Measurements from ENCODE around the gene SPON1. TPM values are rescaled to one million over a fixed set of nuclear protein-coding genes. Genes with fewer than 3 reads are reported as not detected.
"Not testable (repeated sequence)": the region's sequence is repeated elsewhere in the genome, so short reads cannot be mapped to it uniquely, and the experiment has no call there.

SPON1 gene
- total RNA-seq, 2 experiments from 2014 or later, result 3.8 to 3.9 TPM

DNA sequence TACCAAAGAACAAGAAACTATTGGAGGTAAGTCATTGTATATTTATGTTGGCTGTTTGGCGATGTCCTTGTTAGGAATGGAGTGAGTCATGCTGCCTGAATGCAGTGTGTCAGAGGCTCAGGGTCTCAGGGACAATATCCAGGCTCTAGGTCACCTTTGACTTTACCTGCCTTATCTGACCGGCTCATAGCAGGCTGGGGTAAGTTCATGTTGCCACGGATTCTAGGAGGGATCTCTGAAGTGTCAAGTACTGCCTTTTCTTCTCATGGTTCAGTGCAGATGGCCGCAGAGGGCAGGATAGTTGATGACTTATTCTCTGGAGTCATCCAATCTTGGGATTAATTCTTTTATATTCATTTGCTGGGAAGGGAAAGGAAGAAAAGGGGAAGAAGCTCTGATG lies 53.2 kb downstream of the SPON1 start:
- POLR2A ChIA-PET, result no interaction called here
- no peaks in the 10 kb centered on the region for H3K36me3 Mint-ChIP-seq
- H3K4me3 Mint-ChIP-seq, result no peak overlapping the region
- no peak for DNase-seq
- H3K4me1 Mint-ChIP-seq, result no peaks in the 10 kb centered on the region
- no peak overlapping the region for H3K27ac Mint-ChIP-seq
- no peaks in the 10 kb centered on the region for H3K27me3 Mint-ChIP-seq
- H3K9me3 Mint-ChIP-seq, result no peaks in the 10 kb centered on the region
- no peak for ATAC-seq (ENCODE audit: low read depth)

DNA sequence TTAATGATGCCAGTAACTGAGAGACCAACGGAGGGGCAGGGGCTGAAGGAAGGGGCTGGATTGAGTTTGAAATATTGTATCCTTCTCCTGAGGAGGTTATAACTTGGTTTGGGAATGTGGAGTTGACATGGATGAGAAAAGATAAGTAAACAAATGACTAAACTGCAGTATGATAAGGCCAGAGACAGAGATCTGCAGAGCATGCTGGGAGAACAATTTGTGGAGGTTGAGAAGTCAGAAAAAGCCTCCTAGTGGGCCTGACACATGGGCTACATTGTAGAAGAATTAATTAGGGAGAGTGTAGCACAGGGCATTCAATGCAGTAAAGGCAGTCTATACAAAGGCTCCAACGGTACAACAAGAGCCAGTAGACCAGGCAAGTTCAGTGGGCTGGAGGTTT lies 55.9 kb downstream of the SPON1 start:
- Mint-ChIP-seq H3K27ac (no peak overlapping the region), H3K4me1 (no peaks in the 10 kb centered on the region), H3K4me3 (no peak overlapping the region), H3K9me3 (no peaks in the 10 kb centered on the region), H3K27me3 (peaks cover 8% of the 10 kb centered on the region), H3K36me3 (no peaks in the 10 kb centered on the region)
- DNase-seq, result no peak
- no peak for ATAC-seq (ENCODE audit: low read depth)
- POLR2A ChIA-PET, result no interaction called here

DNA sequence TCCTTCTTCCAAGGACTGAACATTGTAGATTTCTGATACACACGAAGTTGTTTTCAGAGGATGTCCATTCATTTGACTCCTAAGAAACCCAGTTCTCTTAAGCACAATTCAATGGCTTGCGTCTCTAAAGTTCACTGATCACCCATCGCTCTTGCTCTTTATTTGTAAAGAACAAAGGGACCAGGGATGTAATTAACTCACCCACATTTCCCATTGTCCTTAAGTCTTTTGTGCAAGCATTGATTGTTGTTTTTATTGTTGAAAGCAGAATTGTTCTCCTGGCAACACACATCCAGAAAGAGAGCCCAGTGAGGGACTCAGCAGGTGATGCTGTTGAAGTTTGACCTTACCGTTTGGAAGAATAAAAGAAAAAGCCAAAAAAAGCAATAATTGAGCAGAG lies 59.2 kb downstream of the SPON1 start:
- Mint-ChIP-seq H3K27ac (no peak overlapping the region), H3K9me3 (no peaks in the 10 kb centered on the region), H3K4me1 (no peaks in the 10 kb centered on the region), H3K27me3 (peaks cover 12% of the 10 kb centered on the region), H3K4me3 (no peak overlapping the region), H3K36me3 (no peaks in the 10 kb centered on the region)
- DNase-seq (no peak), ATAC-seq (ENCODE audit: low read depth) (no peak)
- POLR2A ChIA-PET, result no interaction called here

DNA sequence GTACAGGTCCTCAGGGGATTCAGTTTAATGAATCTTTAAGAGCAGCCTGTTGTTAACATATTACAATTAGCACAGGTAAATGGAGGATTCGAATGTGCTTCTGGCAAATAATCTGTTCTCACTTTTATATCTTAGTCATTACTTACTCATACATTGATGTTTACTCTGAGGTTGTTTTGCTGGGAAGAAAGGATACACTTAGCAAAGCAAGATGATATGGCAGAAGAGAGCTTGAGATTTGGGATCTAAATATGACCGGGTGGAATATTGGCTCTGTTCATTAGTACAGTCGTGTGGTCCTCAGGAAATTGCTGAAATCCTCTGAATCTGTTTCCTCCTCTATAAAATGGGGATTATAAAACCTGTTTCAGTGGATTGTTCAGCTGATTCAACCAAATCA lies 59.7 kb downstream of the SPON1 start:
- no peak for DNase-seq
- POLR2A ChIA-PET, result no interaction called here

DNA sequence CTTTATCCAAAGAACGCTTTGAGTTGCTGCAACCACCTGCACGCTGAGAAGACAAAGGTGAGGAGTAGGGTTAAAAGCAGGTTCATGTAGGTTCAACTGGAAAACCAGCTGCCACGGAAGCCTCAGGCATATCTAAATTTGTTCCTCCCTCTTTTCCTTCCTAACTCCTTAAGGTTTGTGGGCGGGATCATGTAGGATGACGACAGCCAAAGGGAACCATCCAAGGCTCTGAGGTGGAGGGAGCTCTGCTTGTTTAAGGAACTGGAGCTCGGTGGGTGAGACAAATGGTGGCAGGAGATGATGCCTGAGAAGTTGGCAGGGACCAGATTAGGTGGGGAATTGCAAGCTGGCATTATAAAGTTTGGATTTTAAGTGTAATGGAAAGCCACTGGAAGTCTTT lies 60.3 kb downstream of the SPON1 start:
- H3K9me3 Mint-ChIP-seq, result no peaks in the 10 kb centered on the region
- POLR2A ChIA-PET, result no interaction called here
- no peaks in the 10 kb centered on the region for H3K4me1 Mint-ChIP-seq
- ATAC-seq (ENCODE audit: low read depth) (no peak), DNase-seq (no peak)
- H3K4me3 Mint-ChIP-seq, result no peak overlapping the region
- H3K27me3 Mint-ChIP-seq, result peaks cover 15% of the 10 kb centered on the region
- no peaks in the 10 kb centered on the region for H3K36me3 Mint-ChIP-seq
- H3K27ac Mint-ChIP-seq, result no peak overlapping the region

More for the DNA sequence above, 59.7 kb downstream of the SPON1 start:
- Mint-ChIP-seq H3K36me3 (no peaks in the 10 kb centered on the region), H3K27ac (no peak overlapping the region), H3K4me3 (no peak overlapping the region), H3K27me3 (peaks cover 15% of the 10 kb centered on the region), H3K4me1 (no peaks in the 10 kb centered on the region), H3K9me3 (no peaks in the 10 kb centered on the region)
- ATAC-seq (ENCODE audit: low read depth), result no peak

DNA sequence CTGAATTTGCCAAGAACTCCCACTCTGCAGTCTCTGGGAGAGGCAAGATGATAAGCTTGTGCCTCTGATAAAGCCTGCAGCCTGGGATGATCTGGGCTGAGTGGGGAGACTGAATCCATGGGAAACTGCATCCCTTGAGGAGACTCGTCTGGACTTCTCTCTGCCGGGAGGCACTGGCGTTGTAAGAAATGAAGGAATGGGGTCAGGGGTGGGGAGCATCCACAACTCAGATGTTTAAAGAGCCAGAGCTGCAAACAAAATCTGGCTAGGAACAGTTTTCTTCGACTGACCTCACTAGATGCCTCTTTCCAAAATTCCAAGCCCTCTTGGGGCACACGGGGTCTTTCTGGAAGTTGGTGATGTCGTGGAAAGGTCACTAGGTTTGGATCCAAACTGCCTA lies 64.4 kb downstream of the SPON1 start:
- H3K4me3 Mint-ChIP-seq, result no peak overlapping the region
- no peak overlapping the region for H3K27ac Mint-ChIP-seq
- H3K27me3 Mint-ChIP-seq, result peaks cover 15% of the 10 kb centered on the region
- POLR2A ChIA-PET, result no interaction called here
- ATAC-seq (ENCODE audit: low read depth) (no peak), DNase-seq (no peak)
- H3K9me3 Mint-ChIP-seq, result no peaks in the 10 kb centered on the region
- H3K36me3 Mint-ChIP-seq, result no peaks in the 10 kb centered on the region
- no peaks in the 10 kb centered on the region for H3K4me1 Mint-ChIP-seq

DNA sequence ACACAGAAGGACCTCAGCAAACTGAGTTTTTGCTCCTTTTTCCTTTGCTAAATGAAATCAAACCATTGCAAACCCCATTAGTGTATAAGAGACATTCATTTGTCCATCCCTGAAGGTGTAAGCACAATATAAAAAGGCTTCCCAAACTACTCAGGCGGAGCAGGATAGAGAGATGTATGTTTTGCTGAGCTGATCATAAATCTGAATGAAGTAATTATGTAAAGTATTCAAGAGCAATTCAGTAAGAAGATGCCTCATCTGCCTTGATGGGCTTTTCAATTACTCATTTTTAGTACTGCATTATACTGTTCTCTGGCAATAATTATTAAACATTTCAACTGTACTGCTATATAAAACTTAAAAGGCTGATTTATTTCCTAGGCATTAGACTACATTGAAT lies 65.0 kb downstream of the SPON1 start:
- DNase-seq, result no peak
- H3K4me3 Mint-ChIP-seq, result no peak overlapping the region
- H3K4me1 Mint-ChIP-seq, result no peaks in the 10 kb centered on the region
- no peaks in the 10 kb centered on the region for H3K36me3 Mint-ChIP-seq
- POLR2A ChIA-PET, result no interaction called here
- H3K27me3 Mint-ChIP-seq, result peaks cover 15% of the 10 kb centered on the region
- H3K9me3 Mint-ChIP-seq, result no peaks in the 10 kb centered on the region
- H3K27ac Mint-ChIP-seq, result no peak overlapping the region
- no peak for ATAC-seq (ENCODE audit: low read depth)

DNA sequence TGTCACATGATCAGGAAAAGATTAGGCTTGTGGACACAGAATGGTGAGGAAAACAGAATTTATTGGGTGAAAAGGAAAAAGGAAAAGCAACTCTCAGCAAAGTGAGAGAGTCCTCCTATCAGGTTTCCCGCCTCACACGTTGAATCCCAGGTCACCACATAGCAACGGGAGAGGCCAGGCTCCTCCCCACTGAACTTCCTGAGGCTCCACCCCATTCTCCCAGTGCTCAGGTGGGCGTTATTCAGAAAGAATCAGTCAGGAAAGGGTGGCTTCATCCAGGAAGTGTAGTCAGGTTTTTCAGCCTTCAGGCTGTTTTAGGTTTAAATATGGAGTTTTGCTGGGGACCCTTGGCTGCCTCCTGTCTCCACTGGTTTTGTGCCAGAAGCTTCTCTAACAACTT lies 66.9 kb downstream of the SPON1 start:
- no peak for DNase-seq
- no peak for ATAC-seq (ENCODE audit: low read depth)
- Mint-ChIP-seq H3K27ac (no peak overlapping the region), H3K4me3 (no peak overlapping the region), H3K27me3 (peaks cover 7% of the 10 kb centered on the region), H3K36me3 (no peaks in the 10 kb centered on the region), H3K9me3 (no peaks in the 10 kb centered on the region), H3K4me1 (no peaks in the 10 kb centered on the region)
- POLR2A ChIA-PET, result no interaction called here

DNA sequence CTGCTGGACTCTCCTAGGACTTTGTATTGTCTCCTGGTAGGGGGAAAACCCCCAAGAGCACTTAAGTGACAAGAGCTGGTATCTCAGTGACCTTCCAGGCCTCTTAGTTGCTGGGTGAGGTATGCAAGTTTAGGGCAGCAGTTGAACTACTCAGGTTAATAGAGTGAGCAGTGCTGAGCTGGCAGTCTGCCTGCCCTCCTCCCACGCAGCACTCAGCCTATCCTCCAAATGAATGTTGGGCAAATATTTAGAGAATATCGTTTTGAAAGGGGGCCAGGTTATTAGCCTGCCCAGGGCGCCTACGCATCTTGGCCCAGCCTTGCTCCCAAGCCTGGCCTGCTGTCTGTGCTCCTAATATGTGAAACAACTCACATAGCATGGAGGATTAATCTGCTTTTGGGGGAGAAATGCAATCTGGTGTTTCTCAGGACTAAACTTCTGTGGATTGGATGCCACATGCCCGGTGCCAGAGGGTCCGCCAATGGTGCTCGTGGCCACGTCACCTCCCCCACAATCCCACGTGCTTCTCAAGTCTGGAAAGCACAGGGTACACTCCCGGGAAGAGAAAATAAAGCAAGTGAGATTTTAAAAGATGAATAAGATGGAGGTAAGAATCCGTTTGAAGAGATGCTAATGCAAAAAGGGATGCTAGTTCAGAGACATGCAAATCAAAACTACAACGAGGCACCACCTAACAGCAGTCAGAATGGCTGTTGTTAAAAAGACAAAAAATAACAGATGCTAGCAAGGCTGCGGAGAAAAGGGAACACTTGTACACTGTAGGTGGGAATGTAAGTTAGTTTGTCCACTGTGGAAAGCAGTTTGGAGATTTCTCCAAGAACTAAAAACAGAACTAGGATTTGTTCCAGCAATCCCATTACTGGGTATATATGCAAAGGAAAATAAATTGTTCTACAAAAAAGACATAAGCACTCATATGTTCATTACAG lies 67.7 kb downstream of the SPON1 start:
- no peaks in the 10 kb centered on the region for H3K36me3 Mint-ChIP-seq
- ATAC-seq (ENCODE audit: low read depth) (no peak), DNase-seq (no peak)
- no peaks in the 10 kb centered on the region for H3K9me3 Mint-ChIP-seq
- no peaks in the 10 kb centered on the region for H3K4me1 Mint-ChIP-seq
- no peak overlapping the region for H3K4me3 Mint-ChIP-seq
- POLR2A ChIA-PET, result no interaction called here
- peaks cover 7% of the 10 kb centered on the region for H3K27me3 Mint-ChIP-seq
- no peak overlapping the region for H3K27ac Mint-ChIP-seq

DNA sequence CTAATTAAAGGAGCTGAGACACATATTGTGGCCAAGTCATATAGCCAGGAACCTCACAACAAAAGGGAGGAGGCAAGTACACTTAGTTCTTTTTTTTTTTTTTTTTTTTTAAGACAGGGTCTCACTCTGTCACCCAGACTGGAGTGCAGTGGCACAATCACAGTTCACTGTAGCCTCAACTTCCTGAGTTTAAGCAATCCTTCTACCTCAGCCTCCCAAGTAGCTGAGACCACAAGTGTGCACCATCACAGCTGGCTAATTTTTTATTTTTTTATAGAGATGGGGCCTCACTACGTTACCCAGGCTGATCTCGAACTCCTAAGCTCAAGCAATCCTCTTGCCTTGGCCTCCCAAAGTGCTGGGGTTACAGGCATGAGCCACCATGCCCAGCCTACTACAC lies 73.0 kb downstream of the SPON1 start:
- H3K36me3 Mint-ChIP-seq; H3K4me3 Mint-ChIP-seq; POLR2A ChIA-PET; H3K27ac Mint-ChIP-seq; H3K4me1 Mint-ChIP-seq; H3K27me3 Mint-ChIP-seq; ATAC-seq (ENCODE audit: low read depth); DNase-seq; H3K9me3 Mint-ChIP-seq: not testable (repeated sequence)

DNA sequence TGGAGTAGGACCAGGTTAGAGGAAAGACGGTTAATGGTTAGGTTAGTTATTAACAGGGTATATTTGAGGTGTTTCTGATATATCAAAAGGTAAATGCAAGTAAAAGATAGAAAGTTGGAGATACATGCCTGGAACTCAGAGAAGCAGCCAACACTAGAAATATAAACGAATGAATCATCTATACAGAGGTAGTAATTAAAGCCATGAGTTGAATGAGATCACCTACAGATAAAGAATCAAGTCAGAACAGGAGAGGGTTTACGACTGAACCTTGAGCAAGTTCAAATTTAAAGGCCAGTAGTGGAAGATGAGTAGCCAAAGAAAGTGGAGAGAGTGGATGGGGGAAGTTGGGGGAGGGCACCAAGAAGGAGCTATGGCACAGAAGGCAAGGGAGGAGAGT lies 73.9 kb downstream of the SPON1 start:
- ATAC-seq (ENCODE audit: low read depth) (no peak), DNase-seq (no peak)
- H3K4me1 Mint-ChIP-seq, result no peaks in the 10 kb centered on the region
- peaks cover 4% of the 10 kb centered on the region for H3K27me3 Mint-ChIP-seq
- H3K36me3 Mint-ChIP-seq, result no peaks in the 10 kb centered on the region
- POLR2A ChIA-PET, result no interaction called here
- H3K4me3 Mint-ChIP-seq, result no peak overlapping the region
- peaks cover 1% of the 10 kb centered on the region for H3K9me3 Mint-ChIP-seq
- no peak overlapping the region for H3K27ac Mint-ChIP-seq

DNA sequence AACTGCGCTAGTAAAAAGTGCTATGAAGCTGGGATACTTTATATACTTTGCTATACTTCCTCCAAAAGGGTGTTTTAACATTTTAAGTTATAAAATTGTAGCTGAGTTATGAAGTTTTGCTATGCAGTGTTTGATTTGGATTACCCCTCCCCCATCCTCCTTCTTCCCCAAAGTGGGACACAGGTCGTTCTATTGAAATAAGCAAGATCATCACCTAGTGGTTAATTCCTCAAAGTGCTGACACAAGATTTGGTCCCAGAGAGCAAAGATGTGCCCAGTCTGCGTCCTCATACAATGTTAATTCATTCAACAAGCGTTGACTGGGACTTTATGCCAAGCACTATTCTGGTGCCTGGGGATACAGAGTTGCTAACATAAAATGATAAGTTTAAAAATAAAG lies 78.5 kb downstream of the SPON1 start:
- ATAC-seq (ENCODE audit: low read depth) (no peak), DNase-seq (no peak)
- POLR2A ChIA-PET, result no interaction called here
- Mint-ChIP-seq H3K36me3 (no peaks in the 10 kb centered on the region), H3K27me3 (peaks cover 6% of the 10 kb centered on the region), H3K4me1 (no peaks in the 10 kb centered on the region), H3K27ac (no peak overlapping the region), H3K4me3 (no peak overlapping the region), H3K9me3 (peaks cover 1% of the 10 kb centered on the region)

DNA sequence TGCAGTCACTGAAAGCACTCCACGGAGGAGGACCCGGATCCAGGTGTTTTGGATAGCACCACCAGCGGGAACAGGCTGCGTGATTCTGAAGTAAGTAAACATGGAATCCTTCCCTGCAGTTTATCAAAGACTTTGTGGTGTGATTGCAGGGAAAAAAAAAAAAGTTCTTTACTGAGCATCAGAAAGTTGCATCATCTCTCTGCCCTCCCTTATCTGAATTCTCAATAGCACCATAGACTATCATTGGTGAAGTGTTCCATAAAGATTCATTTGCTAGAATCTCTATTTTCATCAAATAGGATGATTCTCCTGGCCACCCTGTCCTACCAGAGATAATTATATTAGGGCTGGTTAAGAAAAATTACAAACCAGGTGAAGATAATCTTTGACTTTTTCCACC lies 79.0 kb downstream of the SPON1 start:
- H3K4me1 Mint-ChIP-seq, result no peaks in the 10 kb centered on the region
- H3K9me3 Mint-ChIP-seq, result peaks cover 1% of the 10 kb centered on the region
- DNase-seq (no peak), ATAC-seq (ENCODE audit: low read depth) (no peak)
- H3K4me3 Mint-ChIP-seq, result no peak overlapping the region
- peaks cover 6% of the 10 kb centered on the region for H3K27me3 Mint-ChIP-seq
- POLR2A ChIA-PET, result no interaction called here
- H3K27ac Mint-ChIP-seq, result no peak overlapping the region
- no peaks in the 10 kb centered on the region for H3K36me3 Mint-ChIP-seq

DNA sequence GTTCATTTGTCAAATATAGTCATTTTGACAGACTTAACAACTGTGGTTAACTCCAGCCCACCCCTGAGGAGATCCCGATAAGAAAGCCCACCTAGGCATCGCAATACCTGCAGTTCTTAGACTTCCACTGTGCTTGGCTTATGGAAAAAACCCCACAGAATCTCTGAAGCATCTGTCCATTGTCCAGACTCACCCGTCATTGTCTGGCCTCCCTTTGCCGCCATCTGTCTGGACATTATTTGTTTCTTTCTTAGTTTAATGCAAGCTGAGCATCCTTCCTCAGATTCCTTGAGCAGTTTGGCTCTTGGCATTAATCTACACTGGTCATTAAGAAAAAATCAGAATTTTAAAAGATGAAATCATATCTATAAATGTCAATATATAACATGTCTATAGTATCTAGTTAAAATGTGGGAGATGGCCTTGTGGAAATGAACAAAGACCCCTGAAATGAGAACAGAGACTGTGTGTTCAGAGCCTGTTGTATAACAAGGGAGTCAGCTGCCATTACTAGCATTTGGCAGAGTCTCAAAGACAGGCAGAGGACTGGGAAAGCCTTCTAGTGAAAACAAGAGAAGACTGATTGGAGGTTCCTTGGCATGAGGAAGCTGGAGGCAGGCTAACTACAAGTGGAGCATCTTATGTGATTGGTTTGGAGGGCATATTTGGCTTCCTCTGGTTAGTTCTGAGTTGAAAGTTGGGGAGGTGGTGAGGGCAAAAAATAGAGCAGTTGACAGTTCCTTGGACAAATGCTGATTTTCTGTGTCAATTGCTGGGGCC lies 80.4 kb downstream of the SPON1 start:
- H3K9me3 Mint-ChIP-seq, result peaks cover 1% of the 10 kb centered on the region
- POLR2A ChIA-PET, result no interaction called here
- H3K36me3 Mint-ChIP-seq, result no peaks in the 10 kb centered on the region
- DNase-seq (no peak), ATAC-seq (ENCODE audit: low read depth) (no peak)
- H3K4me1 Mint-ChIP-seq, result no peaks in the 10 kb centered on the region
- H3K27ac Mint-ChIP-seq, result no peak overlapping the region
- H3K4me3 Mint-ChIP-seq, result no peak overlapping the region
- peaks cover 14% of the 10 kb centered on the region for H3K27me3 Mint-ChIP-seq
